Esophagus muscularis mucosa (tissue), 4 donors: ENCODE results near the gene GOLGB1. TPM values are rescaled to one million over a fixed set of nuclear protein-coding genes. Genes with fewer than 3 reads are reported as not detected.

ENCODE experiments used
- DNase-seq: peaks from one replicate; pipeline ENCODE4 v3.0.0-alpha.2; 2017; ENCODE audit errors: extremely low spot score
- H3K27ac ChIP-seq, 4 donors: fragments of 200-600 bp; sonication (generic); replicated peaks in 1 of 4; 1 replicate in 3 of 4; 2 replicates in 1 of 4; pipeline ENCODE4 v1.5.1; 2016 to 2019; ENCODE audit warnings: mild to moderate bottlenecking in 1 of 4
- H3K27me3 ChIP-seq, 4 donors: fragments of 200-600 bp; sonication (generic); one replicate each; pipeline versions ENCODE4 v1.5.1 to v1.6.0; 2016 to 2019
- H3K36me3 ChIP-seq, 4 donors: fragments of 200-600 bp; sonication (generic); one replicate each; pipeline ENCODE4 v1.5.1; 2016 to 2019
- H3K4me1 ChIP-seq, 4 donors: fragments of 200-600 bp; sonication (generic); one replicate each; pipeline ENCODE4 v1.5.1; 2016 to 2019
- H3K4me3 ChIP-seq, 4 donors: fragments of 200-600 bp; sonication (generic); 1 replicate in 2 of 4; 2 replicates in 2 of 4; pipeline ENCODE4 v1.5.1; 2016 to 2019; ENCODE audit warnings: mild to moderate bottlenecking in 4 of 4, moderate library complexity in 1 of 4
- H3K9me3 ChIP-seq, 4 donors: fragments of 200-600 bp; sonication (generic); 1 replicate in 3 of 4; 2 replicates in 1 of 4; pipeline ENCODE4 v1.5.1; 2016 to 2019
- EP300 ChIP-seq: sonication (generic); formaldehyde crosslinking; IDR thresholded peaks from one replicate; pipeline ENCODE4 v1.6.1; 2017; ENCODE audit warnings: antibody characterized with exemption
- POLR2A ChIP-seq: fragments of 450-650 bp; IDR thresholded peaks from one replicate; pipeline ENCODE4 v1.6.1; 2017; ENCODE audit warnings: antibody characterized with exemption, moderate library complexity, mild to moderate bottlenecking, low read depth
- POLR2AphosphoS5 ChIP-seq, 2 donors: sonication (generic); formaldehyde crosslinking; IDR thresholded peaks; one replicate each; pipeline ENCODE4 v1.6.1; 2017; ENCODE audit warnings: antibody characterized with exemption in 2 of 2
- WGBS: methylation state at CpG from one replicate; pipeline ENCODE4 v1.1.5; 2018; 5-methylcytosine and 5-hydroxymethylcytosine counted together
- intact Hi-C: fragments of 100-400 bp; cut with DNase I; formaldehyde crosslinking; loops from one replicate; pipeline ENCODE4 v1.15.1; 2023
- total RNA-seq, 4 donors: library from RNA; depleted of rRNA; stranded (reverse); fragments of >200 nt; gene quantifications; one replicate each; pipeline versions ENCODE4 v1.1.0 to v1.2.1, GENCODE V29; 2016
- TF ChIP-seq, protein P1 (sequence below), 3 experiments: fragments of 200-600 bp in 2 of 3; fragments of 450-650 bp in 1 of 3; sonication (generic) in 2 of 3; IDR thresholded peaks; one replicate each; pipeline ENCODE4 v1.5.1; 2017 to 2019; ENCODE audit warnings: antibody characterized with exemption in 3 of 3, mild to moderate bottlenecking in 2 of 3, moderate library complexity in 1 of 3

Gene GOLGB1
- total RNA-seq, 4 donors from 2014 or later = 55.7 to 73.9 (median 69.3) TPM

- Histone ChIP-seq H3K9me3 (no peaks in the 10 kb centered on the region), H3K36me3 (peaks cover 44 to 68% (median 48%) of the 10 kb centered on the region in 4 donors), H3K4me3 (no peak overlapping the region), H3K27me3 (no peaks in the 10 kb centered on the region), H3K27ac (no peak overlapping the region), H3K4me1 (peaks cover 0 to 10% (median 3%) of the 10 kb centered on the region in 4 donors)
- TF ChIP-seq, protein P1, sequence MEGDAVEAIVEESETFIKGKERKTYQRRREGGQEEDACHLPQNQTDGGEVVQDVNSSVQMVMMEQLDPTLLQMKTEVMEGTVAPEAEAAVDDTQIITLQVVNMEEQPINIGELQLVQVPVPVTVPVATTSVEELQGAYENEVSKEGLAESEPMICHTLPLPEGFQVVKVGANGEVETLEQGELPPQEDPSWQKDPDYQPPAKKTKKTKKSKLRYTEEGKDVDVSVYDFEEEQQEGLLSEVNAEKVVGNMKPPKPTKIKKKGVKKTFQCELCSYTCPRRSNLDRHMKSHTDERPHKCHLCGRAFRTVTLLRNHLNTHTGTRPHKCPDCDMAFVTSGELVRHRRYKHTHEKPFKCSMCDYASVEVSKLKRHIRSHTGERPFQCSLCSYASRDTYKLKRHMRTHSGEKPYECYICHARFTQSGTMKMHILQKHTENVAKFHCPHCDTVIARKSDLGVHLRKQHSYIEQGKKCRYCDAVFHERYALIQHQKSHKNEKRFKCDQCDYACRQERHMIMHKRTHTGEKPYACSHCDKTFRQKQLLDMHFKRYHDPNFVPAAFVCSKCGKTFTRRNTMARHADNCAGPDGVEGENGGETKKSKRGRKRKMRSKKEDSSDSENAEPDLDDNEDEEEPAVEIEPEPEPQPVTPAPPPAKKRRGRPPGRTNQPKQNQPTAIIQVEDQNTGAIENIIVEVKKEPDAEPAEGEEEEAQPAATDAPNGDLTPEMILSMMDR (IDR thresholded peaks at IDR 0.05) = no peak
- no peak for TF ChIP-seq EP300
- no peak for TF ChIP-seq POLR2A
- TF ChIP-seq POLR2AphosphoS5 (IDR thresholded peaks at IDR 0.05) = no peak
- intact Hi-C loops = no loop called here
- 50% methylated on average over 2 of the region's 2 CpGs for WGBS
- DNase-seq = no peak
These were observed 86.2 kb downstream of the GOLGB1 start for GRCh38 chr3:121663171-121663847.

DNA sequence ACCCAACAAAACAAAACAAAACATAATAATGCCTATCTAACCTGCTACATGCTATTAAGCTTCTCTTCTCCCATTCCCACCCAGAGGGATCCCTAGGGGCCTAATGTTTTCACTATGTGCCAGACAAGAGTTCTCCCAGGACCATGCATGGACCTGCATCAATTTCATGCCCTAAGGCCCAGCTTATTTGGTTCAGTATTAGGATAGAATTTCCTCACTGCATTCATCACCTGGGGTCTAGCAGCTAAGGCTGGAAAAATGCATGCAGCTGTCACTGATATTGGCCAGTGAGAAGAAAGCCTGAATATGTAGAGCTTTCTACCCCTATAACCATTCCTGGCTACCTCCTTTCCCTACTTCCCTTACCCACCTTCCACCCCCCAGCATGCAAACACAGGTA, 86.8 kb downstream of the GOLGB1 start:
- TF ChIP-seq, protein P1 (IDR thresholded peaks at IDR 0.05) = no peak
- TF ChIP-seq POLR2AphosphoS5 (IDR thresholded peaks at IDR 0.05) (no peak), EP300 (no peak), POLR2A (no peak)

DNA sequence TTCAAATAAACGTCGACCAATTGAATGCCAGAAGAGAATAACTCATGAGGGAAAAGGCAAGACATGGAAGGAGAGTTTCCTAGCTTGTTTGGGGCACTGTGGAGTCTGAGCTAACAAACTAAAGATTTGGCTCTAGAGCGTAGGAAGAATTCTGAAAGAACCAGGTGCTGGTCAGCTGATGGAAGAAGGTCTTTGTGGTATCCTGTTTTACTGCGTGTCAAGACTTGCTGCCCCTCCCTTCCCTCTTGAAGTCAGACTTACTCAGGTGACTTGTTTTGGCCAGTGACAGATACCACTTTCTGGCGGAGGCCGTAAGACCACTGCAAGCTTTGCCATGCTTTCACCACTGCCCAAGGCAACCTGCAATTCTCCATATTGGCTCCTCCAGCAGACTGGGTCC, 88.2 kb downstream of the GOLGB1 start:
- DNase-seq = no peak
- Histone ChIP-seq H3K27me3 (no peaks in the 10 kb centered on the region), H3K4me3 (no peak overlapping the region), H3K27ac (peak overlapping the region; percentile 5 to 58 (median 48)), H3K4me1 (peaks cover 0 to 10% (median 3%) of the 10 kb centered on the region in 4 donors), H3K36me3 (peaks cover 25 to 49% (median 29%) of the 10 kb centered on the region in 4 donors), H3K9me3 (no peaks in the 10 kb centered on the region)
- TF ChIP-seq POLR2A (no peak), EP300 (no peak), POLR2AphosphoS5 (IDR thresholded peaks at IDR 0.05) (no peak)
- TF ChIP-seq, protein P1 (IDR thresholded peaks at IDR 0.05) = no peak
- WGBS = 85% methylated on average over 6 of the region's 6 CpGs
- intact Hi-C loops = no loop called here

More for the DNA sequence above, 86.8 kb downstream of the GOLGB1 start:
- H3K27ac ChIP-seq = no peak overlapping the region
- peaks cover 39 to 63% (median 42%) of the 10 kb centered on the region in 4 donors for H3K36me3 ChIP-seq
- H3K9me3 ChIP-seq = no peaks in the 10 kb centered on the region
- H3K4me3 ChIP-seq = no peak overlapping the region
- H3K4me1 ChIP-seq = peaks cover 0 to 10% (median 3%) of the 10 kb centered on the region in 4 donors
- intact Hi-C loops = no loop called here
- no peak for DNase-seq
- no peaks in the 10 kb centered on the region for H3K27me3 ChIP-seq

DNA sequence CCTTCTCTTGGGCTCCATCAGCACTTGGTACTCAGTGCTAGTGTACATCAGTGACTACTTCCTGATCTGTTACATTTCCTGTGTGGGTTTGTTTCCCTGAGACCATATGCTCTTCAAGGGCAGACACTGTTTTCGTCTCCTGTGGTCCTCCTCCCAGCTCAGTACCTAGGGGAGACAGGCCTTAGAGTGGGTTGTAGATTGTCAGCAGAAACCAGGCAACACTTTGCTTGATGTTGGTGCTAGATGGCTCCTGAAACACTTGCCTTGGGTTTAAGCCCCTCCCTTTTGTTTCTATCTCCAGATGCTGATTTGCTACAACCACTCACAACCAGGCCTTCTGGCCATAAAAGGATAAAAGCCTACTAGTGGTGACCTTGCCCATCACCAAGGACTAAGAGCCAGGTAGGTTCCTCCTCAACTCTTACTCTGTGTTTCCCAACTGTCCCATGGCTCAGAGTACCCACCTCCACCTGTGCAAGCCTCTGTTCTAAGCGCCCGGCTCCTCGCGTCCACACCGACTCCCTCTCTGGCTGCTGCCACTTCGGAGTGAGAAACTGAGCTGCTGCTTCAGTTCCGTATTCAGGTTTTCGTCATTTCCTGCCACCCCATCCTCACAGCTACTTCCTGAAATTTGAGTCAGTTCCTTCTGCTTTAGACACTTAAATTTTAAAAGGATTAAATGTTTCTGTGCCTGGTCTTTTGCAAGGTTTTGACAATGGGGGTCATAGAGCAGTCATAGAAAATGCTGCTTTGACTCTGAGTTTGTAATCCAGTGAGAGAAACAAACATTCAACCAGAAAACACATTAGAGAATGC, 89.0 kb downstream of the GOLGB1 start, which contains the start of gene HCLS1:
Gene HCLS1, minus strand, starts transcription at position 548 of the 816 bp plus-strand sequence. CDS start 2,556 bp downstream, outside the sequence.
- Histone ChIP-seq H3K36me3 (peaks cover 17 to 41% (median 23%) of the 10 kb centered on the region in 4 donors), H3K4me3 (peak within 1 kb of the TSS; percentile 17 to 48 (median 35)), H3K9me3 (no peaks in the 10 kb centered on the region), H3K27ac (peak within 1 kb of the TSS; percentile 38 to 60 (median 48)), H3K27me3 (no peaks in the 10 kb centered on the region), H3K4me1 (peaks cover 0 to 10% (median 3%) of the 10 kb centered on the region in 4 donors)
- 65% methylated on average over 9 of the region's 9 CpGs for WGBS
- no peak for DNase-seq
- TF ChIP-seq POLR2AphosphoS5 (IDR thresholded peaks at IDR 0.05) = peak; percentile 42 to 68
- no peak for TF ChIP-seq POLR2A
- intact Hi-C loops = no loop called here

DNA sequence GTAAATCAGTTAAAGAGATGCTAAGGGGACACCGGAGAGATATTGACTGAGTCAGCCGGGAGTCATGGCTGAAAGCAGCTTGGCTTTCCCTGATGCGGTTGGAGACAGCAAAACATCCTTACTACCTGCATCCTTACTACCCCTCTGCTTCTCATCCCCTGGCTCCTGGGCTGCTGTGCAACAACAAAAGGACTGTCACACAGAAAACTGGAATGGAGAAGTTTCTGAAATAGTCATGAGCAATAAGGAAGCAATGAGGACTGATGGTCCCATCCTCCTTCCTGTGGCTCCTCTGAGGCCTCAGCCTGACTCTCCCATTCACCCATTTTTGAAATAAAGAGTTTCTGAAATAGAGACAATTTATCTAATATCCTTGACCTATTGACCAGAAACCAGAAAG, 90.0 kb downstream of the GOLGB1 start:
- H3K4me3 ChIP-seq = peak overlapping the region; percentile 4 to 48 (median 26)
- peaks cover 0 to 10% (median 3%) of the 10 kb centered on the region in 4 donors for H3K4me1 ChIP-seq
- peaks cover 8 to 31% (median 15%) of the 10 kb centered on the region in 4 donors for H3K36me3 ChIP-seq
- no peak for DNase-seq
- no peaks in the 10 kb centered on the region for H3K9me3 ChIP-seq
- peak overlapping the region in 1 of 4 donors; percentile 55 for H3K27ac ChIP-seq
- H3K27me3 ChIP-seq = no peaks in the 10 kb centered on the region
- WGBS = 88% methylated on average over 3 of the region's 3 CpGs
- TF ChIP-seq EP300 (no peak), POLR2A (no peak), POLR2AphosphoS5 (IDR thresholded peaks at IDR 0.05) (no peak)
- TF ChIP-seq, protein P1 (IDR thresholded peaks at IDR 0.05) = no peak
- intact Hi-C loops = loop anchor here (10.0 kb wide), 1 partner anchor 115 kb away; the partner anchor contains the start of gene POLQ
